ENCODE data around the gene TBC1D17.

DNA sequence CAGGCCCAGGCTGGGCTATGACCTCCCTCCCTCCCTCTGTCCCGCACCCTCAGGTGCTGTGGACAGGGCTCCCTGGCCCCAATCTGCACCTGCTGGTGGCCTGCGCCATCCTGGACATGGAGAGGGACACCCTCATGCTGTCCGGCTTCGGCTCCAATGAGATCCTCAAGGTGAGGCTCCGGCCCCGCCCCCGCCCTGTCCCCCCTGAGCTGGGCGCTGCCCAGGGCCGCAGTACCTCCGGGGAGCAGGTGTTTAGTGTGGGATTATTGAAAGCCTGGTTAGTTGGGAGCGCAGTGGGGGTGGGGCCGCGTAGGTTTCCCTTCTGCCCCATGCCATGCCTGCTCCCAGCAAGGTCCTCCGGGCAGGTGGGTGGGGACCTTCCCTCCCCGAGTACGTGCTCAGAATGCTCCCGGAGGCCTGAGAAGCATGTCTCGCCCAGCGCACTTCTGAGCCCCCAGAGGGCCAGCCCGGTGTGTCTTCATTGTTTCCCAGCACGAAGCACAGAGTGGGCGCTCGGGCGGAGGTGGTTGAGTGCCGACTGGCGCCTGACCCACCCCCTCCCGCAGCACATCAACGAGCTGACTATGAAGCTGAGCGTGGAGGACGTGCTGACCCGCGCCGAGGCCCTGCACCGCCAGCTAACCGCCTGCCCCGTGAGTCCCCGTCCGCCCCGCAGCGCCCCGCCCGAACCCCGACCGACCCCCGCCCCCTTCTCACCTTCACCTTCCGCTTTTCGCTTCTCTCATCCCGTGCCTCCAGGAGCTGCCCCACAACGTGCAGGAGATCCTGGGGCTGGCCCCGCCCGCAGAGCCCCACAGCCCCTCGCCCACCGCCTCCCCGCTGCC is 10.4 kb downstream of the TBC1D17 start:
- TF ChIP-seq CTCF (conservative IDR thresholded peaks at IDR 0.05; ENCODE audit: low read length) (no peak), EZH2phosphoT487 (IDR thresholded peaks at IDR 0.05; ENCODE audit: borderline replicate concordance) (no peak)

All from Loucy (cell line).